ENCODE measurements around the gene KDM4C. TPM values are rescaled to one million over a fixed set of nuclear protein-coding genes. Genes with fewer than 3 reads are reported as not detected.

The KDM4C gene
- total and polyA plus RNA-seq, 2 of the 13 experiments (the other 11 are each of a cell fraction or from before 2014, with no cell fraction given) = 19.4 to 23.6 TPM

- TF ChIP-seq ZBTB4 (CRISPR knock-in tag; IDR thresholded peaks at IDR 0.05; ENCODE audit: borderline replicate concordance) (peak; percentile 36; the same call in 1 of the 2 replicates), RARA (CRISPR knock-in tag; IDR thresholded peaks at IDR 0.05) (peak; percentile 76), ZBTB3 (CRISPR knock-in tag; IDR thresholded peaks at IDR 0.05; ENCODE audit: borderline replicate concordance, low read depth) (peak; percentile 74; the same call in 1 of the 2 replicates), YY1 (IDR thresholded peaks at IDR 0.05; ENCODE audit: insufficient read depth, insufficient replicate concordance, low read depth, low read length) (peak; percentile 17), SP1 (IDR thresholded peaks at IDR 0.05) (no peak), SP1 (CRISPR knock-in tag; IDR thresholded peaks at IDR 0.05) (0 out of 2 replicates have a peak, but pooled peaks have one; percentile 18), ZNF558 (CRISPR knock-in tag; IDR thresholded peaks at IDR 0.05; ENCODE audit: borderline replicate concordance) (no peak), HMG20B (CRISPR knock-in tag; conservative IDR thresholded peaks at IDR 0.05) (0 out of 2 replicates have a peak, but pooled peaks have one; percentile 18), THAP11 (CRISPR knock-in tag; IDR thresholded peaks at IDR 0.05) (no peak), ZNF589 (CRISPR knock-in tag; conservative IDR thresholded peaks at IDR 0.05) (no peak), SOX5 (CRISPR knock-in tag; IDR thresholded peaks at IDR 0.05; ENCODE audit: borderline replicate concordance) (peak; percentile 74), HOXD1 (CRISPR knock-in tag; IDR thresholded peaks at IDR 0.05) (peak; percentile 49; the same call in 1 of the 2 replicates), TCF7 (IDR thresholded peaks at IDR 0.05; ENCODE audit: low read depth) (peak; percentile 71), ZNF329 (CRISPR knock-in tag; IDR thresholded peaks at IDR 0.05; ENCODE audit: low read depth) (no peak), SALL1 (CRISPR knock-in tag; IDR thresholded peaks at IDR 0.05) (peak; percentile 95), ZNF577 (CRISPR knock-in tag; IDR thresholded peaks at IDR 0.05; ENCODE audit: borderline replicate concordance, low read depth) (no peak)
- TF ChIP-seq, protein P1, sequence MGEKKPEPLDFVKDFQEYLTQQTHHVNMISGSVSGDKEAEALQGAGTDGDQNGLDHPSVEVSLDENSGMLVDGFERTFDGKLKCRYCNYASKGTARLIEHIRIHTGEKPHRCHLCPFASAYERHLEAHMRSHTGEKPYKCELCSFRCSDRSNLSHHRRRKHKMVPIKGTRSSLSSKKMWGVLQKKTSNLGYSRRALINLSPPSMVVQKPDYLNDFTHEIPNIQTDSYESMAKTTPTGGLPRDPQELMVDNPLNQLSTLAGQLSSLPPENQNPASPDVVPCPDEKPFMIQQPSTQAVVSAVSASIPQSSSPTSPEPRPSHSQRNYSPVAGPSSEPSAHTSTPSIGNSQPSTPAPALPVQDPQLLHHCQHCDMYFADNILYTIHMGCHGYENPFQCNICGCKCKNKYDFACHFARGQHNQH (CRISPR knock-in tag; IDR thresholded peaks at IDR 0.05) = peak; percentile 74; the same call in 1 of the 2 replicates
- TF ChIP-seq, protein P2, sequence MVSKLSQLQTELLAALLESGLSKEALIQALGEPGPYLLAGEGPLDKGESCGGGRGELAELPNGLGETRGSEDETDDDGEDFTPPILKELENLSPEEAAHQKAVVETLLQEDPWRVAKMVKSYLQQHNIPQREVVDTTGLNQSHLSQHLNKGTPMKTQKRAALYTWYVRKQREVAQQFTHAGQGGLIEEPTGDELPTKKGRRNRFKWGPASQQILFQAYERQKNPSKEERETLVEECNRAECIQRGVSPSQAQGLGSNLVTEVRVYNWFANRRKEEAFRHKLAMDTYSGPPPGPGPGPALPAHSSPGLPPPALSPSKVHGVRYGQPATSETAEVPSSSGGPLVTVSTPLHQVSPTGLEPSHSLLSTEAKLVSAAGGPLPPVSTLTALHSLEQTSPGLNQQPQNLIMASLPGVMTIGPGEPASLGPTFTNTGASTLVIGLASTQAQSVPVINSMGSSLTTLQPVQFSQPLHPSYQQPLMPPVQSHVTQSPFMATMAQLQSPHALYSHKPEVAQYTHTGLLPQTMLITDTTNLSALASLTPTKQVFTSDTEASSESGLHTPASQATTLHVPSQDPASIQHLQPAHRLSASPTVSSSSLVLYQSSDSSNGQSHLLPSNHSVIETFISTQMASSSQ (IDR thresholded peaks at IDR 0.05; ENCODE audit: low read depth) = no peak
- TF ChIP-seq, protein P2 (CRISPR knock-in tag; IDR thresholded peaks at IDR 0.05; ENCODE audit: borderline replicate concordance) = peak; percentile 42; the same call in 1 of the 2 replicates
- TF ChIP-seq, protein P3, sequence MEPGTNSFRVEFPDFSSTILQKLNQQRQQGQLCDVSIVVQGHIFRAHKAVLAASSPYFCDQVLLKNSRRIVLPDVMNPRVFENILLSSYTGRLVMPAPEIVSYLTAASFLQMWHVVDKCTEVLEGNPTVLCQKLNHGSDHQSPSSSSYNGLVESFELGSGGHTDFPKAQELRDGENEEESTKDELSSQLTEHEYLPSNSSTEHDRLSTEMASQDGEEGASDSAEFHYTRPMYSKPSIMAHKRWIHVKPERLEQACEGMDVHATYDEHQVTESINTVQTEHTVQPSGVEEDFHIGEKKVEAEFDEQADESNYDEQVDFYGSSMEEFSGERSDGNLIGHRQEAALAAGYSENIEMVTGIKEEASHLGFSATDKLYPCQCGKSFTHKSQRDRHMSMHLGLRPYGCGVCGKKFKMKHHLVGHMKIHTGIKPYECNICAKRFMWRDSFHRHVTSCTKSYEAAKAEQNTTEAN (CRISPR knock-in tag; conservative IDR thresholded peaks at IDR 0.05) = peak; percentile 79
These were observed 142.7 kb downstream of the KDM4C start (continued) for GRCh38 chr9:6900440-6900883.
